Naive B cell (primary cell): ENCODE measurements around the gene CDADC1. TPM values are rescaled to one million over a fixed set of nuclear protein-coding genes. Genes with fewer than 3 reads are reported as not detected.

Experiments used
- ATAC-seq, 2 donors: fragments of 150-1000 bp; cut with Tn5 transposase; 2 replicates each; pipeline ENCODE4 v1.10.0; 2021; ENCODE audit warnings: low read depth in 2 of 2, mild to moderate bottlenecking in 2 of 2, moderate library complexity in 2 of 2
- DNase-seq: peaks from one replicate; pipeline ENCODE4 v3.0.0; 2022
- H3K27ac Mint-ChIP-seq, 6 donors: one replicate each; pipeline ENCODE4 v1.8.0; 2020 to 2022; ENCODE audit warnings: mild to moderate bottlenecking in 6 of 6, mixed read lengths in 6 of 6, moderate library complexity in 5 of 6, inconsistent platforms in 2 of 6
- H3K27me3 Mint-ChIP-seq, 3 donors: one replicate each; pipeline ENCODE4 v1.8.0; 2021 to 2022; ENCODE audit warnings: mixed read lengths in 3 of 3, mild to moderate bottlenecking in 1 of 3
- H3K36me3 Mint-ChIP-seq, 2 donors: one replicate each; pipeline ENCODE4 v1.8.0; 2020 to 2022; ENCODE audit warnings: mixed read lengths in 2 of 2, inconsistent platforms in 1 of 2, mild to moderate bottlenecking in 1 of 2
- H3K4me1 Mint-ChIP-seq, 3 donors: one replicate each; pipeline ENCODE4 v1.8.0; 2020 to 2022; ENCODE audit warnings: mixed read lengths in 3 of 3, inconsistent platforms in 1 of 3, mild to moderate bottlenecking in 1 of 3, moderate library complexity in 1 of 3
- H3K4me3 Mint-ChIP-seq, 8 donors: one replicate each; pipeline ENCODE4 v1.8.0; 2020 to 2022; ENCODE audit warnings: mild to moderate bottlenecking in 8 of 8, mixed read lengths in 8 of 8, moderate library complexity in 8 of 8, inconsistent platforms in 2 of 8
- H3K9me3 Mint-ChIP-seq, 7 donors: one replicate each; pipeline ENCODE4 v1.8.0; 2020 to 2022; ENCODE audit warnings: mixed read lengths in 7 of 7, mild to moderate bottlenecking in 5 of 7, inconsistent platforms in 2 of 7, moderate library complexity in 1 of 7
- polyA plus RNA-seq, 6 donors: library from polyadenylated mRNA; unstranded; fragments of 300-500 nt; fragmentation: Illumina TruSeq; gene quantifications; one replicate each; pipeline ENCODE4 v1.2.3, GENCODE V29; 2021; ENCODE audit warnings: low read depth in 6 of 6

CDADC1 gene
- polyA plus RNA-seq, 6 donors from 2014 or later = 1.8 to 8.0 (median 6.0) TPM

DNA sequence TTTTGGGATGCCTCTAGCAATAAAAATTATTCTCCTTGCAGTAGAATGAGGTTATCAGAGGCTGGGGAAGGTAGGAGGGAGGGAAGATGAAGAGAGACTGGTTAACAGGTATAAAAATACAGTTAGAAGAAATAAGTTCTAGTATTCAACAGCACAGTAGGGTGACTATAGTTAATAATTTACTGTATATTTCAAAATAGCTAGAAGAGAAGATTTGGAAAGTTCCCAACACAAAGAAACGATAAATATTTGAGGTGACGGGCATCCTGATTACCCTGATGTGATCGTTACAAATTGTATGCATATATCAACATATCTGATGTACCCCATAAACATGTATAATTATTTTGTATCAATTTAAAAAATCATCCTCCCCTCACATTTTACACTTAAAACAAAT, 93.8 kb downstream of the CDADC1 start:
- Mint-ChIP-seq H3K27me3 (no peaks in the 10 kb centered on the region), H3K27ac (no peak overlapping the region), H3K9me3 (no peaks in the 10 kb centered on the region), H3K4me3 (no peak overlapping the region), H3K4me1 (no peaks in the 10 kb centered on the region), H3K36me3 (peaks cover 7 to 10% of the 10 kb centered on the region in 2 donors)
- no peak for ATAC-seq
- no peak for DNase-seq

- Mint-ChIP-seq H3K4me3 (no peak overlapping the region), H3K4me1 (no peaks in the 10 kb centered on the region), H3K27me3 (no peaks in the 10 kb centered on the region), H3K27ac (no peak overlapping the region), H3K36me3 (peaks cover 7 to 10% of the 10 kb centered on the region in 2 donors), H3K9me3 (no peaks in the 10 kb centered on the region)
- DNase-seq (no peak), ATAC-seq (no peak)
Measured at GRCh38 chr13:49341941-49342340, 94.2 kb downstream of the CDADC1 start.

- Mint-ChIP-seq H3K36me3 (peaks cover 7 to 10% of the 10 kb centered on the region in 2 donors), H3K27me3 (no peaks in the 10 kb centered on the region), H3K4me1 (no peaks in the 10 kb centered on the region)
Measured at GRCh38 chr13:49342454-49342853, 94.7 kb downstream of the CDADC1 start.

More at GRCh38 chr13:49342454-49342853, 94.7 kb downstream of the CDADC1 start:
- ATAC-seq (no peak), DNase-seq (no peak)
- H3K4me3 Mint-ChIP-seq = no peak overlapping the region
- no peak overlapping the region for H3K27ac Mint-ChIP-seq
- no peaks in the 10 kb centered on the region for H3K9me3 Mint-ChIP-seq

Other genes starting within 250 kb of the CDADC1 start
- not detected for gene MLNR, start 27.6 kb upstream of the CDADC1 start, polyA plus RNA-seq
- gene CAB39L, start 196.1 kb downstream of the CDADC1 start, polyA plus RNA-seq = 1 to 10 TPM; 2.7 to 6.8 (median 5.4) TPM
- gene SETDB2, start 196.3 kb downstream of the CDADC1 start, polyA plus RNA-seq = 10 to 100 TPM in 5 of 6 donors, 1 to 10 TPM in 1; 8.6 to 35.7 (median 26.7) TPM
- gene PHF11, start 248.0 kb downstream of the CDADC1 start, polyA plus RNA-seq = 100 to 1,000 TPM in 2 of 6 donors, 10 to 100 TPM in 4; 84.6 to 101 (median 97.1) TPM